Activated B cell treated with CpG ODN at 0.5 μM for 24 hours (primary cell): ENCODE data around the gene MSANTD3. TPM values are rescaled to one million over a fixed set of nuclear protein-coding genes. Genes with fewer than 3 reads are reported as not detected.
"Not testable (repeated sequence)": the region's sequence is repeated elsewhere in the genome, so short reads cannot be mapped to it uniquely, and the experiment has no call there.

Source experiments
- ATAC-seq: fragments of 200-7000 bp; cut with Tn5 transposase; one replicate; pipeline ENCODE4 v1.10.0; 2021; ENCODE audit warnings: low read depth, mild to moderate bottlenecking, moderate library complexity
- CTCF ChIA-PET: fragments of 350-600 bp; sonication (Branson Sonifier 250); formaldehyde crosslinking; loops from one replicate; lab custom pipeline; 2021; ENCODE audit warnings: antibody characterized with exemption; lab: Charles Lee
- POLR2A ChIA-PET: fragments of 350-600 bp; sonication (Branson Sonifier 250); formaldehyde crosslinking; loops from one replicate; lab custom pipeline; 2021; ENCODE audit warnings: antibody characterized with exemption; lab: Charles Lee
- DNase-seq: peaks from one replicate; pipeline ENCODE4 v3.0.0; 2022
- H3K27ac Mint-ChIP-seq: one replicate; pipeline ENCODE4 v1.8.0; 2020; ENCODE audit warnings: mixed read lengths
- H3K27me3 Mint-ChIP-seq: one replicate; pipeline ENCODE4 v1.8.0; 2021; ENCODE audit warnings: mixed read lengths
- H3K36me3 Mint-ChIP-seq: one replicate; pipeline ENCODE4 v1.8.0; 2021; ENCODE audit warnings: low read depth, mixed read lengths
- H3K4me1 Mint-ChIP-seq: one replicate; pipeline ENCODE4 v1.8.0; 2021; ENCODE audit warnings: mixed read lengths
- H3K4me3 Mint-ChIP-seq: one replicate; pipeline ENCODE4 v1.8.0; 2020; ENCODE audit warnings: mild to moderate bottlenecking, mixed read lengths
- H3K9me3 Mint-ChIP-seq: one replicate; pipeline ENCODE4 v1.8.0; 2020; ENCODE audit warnings: mixed read lengths
- intact Hi-C: fragments of 100-400 bp; cut with micrococcal nuclease; formaldehyde crosslinking; loops from one replicate; pipeline ENCODE4 v1.15.1; 2024
- total RNA-seq: library from RNA; stranded (reverse); gene quantifications from 2 replicates; pipeline ENCODE4 v1.2.3, GENCODE V29; 2022
- TF ChIP-seq, protein P1 (sequence below): fragments of 200-600 bp; IDR thresholded peaks from one replicate; pipeline ENCODE4 v1.8.0; 2022; ENCODE audit warnings: antibody characterized with exemption, mild to moderate bottlenecking

Gene MSANTD3, protein sequence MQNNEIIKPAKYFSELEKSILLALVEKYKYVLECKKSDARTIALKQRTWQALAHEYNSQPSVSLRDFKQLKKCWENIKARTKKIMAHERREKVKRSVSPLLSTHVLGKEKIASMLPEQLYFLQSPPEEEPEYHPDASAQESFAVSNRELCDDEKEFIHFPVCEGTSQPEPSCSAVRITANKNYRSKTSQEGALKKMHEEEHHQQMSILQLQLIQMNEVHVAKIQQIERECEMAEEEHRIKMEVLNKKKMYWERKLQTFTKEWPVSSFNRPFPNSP
- total RNA-seq, result 13.0 and 13.2 TPM in 2 replicates

DNA sequence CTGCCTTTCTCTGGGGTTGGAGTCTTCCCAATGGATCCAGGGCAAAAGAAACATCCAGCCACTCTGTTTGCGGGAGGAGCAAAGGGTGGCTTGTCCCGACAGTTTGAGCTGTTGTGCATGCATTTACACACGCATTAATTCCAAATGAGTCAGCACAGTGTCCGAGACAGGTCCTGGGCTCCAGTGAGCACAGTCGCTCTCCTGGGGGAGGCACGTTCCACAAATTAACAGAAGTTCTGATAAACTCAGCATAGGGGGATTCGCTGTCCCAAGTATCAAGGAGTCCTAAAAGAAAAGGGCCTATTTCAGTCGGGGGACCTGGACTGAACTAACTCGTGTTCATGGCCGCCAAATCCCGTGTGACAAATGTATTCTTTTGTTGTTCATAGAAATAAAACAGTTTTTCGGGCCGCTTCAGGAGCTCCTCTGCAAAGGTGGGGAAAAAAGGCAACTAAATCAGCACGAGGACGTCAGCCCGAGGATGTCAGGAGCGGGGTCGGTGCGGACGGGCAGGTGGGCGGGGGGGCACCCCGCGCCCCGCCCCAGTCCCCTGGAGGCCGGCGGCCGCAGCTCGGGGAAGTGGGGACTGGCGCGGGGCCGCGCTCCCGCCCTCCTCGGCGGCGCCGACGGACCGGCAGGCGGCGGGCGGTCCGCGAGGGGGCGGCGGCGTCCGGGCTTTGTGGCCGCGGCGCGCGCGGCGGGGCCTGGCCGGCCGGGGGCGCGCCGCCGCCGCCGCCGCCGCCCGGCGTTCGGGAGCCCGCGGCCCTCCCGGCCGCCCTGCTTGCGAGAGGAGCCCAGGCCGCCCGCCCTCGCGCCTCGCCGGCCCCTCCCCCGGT is at the start of gene MSANTD3:
MSANTD3 (plus strand) TSS at position 614 of the 836 bp plus-strand sequence. CDS start 14,796 bp downstream, outside the sequence.
- TF ChIP-seq, protein P1, sequence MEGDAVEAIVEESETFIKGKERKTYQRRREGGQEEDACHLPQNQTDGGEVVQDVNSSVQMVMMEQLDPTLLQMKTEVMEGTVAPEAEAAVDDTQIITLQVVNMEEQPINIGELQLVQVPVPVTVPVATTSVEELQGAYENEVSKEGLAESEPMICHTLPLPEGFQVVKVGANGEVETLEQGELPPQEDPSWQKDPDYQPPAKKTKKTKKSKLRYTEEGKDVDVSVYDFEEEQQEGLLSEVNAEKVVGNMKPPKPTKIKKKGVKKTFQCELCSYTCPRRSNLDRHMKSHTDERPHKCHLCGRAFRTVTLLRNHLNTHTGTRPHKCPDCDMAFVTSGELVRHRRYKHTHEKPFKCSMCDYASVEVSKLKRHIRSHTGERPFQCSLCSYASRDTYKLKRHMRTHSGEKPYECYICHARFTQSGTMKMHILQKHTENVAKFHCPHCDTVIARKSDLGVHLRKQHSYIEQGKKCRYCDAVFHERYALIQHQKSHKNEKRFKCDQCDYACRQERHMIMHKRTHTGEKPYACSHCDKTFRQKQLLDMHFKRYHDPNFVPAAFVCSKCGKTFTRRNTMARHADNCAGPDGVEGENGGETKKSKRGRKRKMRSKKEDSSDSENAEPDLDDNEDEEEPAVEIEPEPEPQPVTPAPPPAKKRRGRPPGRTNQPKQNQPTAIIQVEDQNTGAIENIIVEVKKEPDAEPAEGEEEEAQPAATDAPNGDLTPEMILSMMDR, result no peak
- Mint-ChIP-seq H3K27me3 (peaks cover 4% of the 10 kb centered on the region), H3K36me3 (peaks cover 4% of the 10 kb centered on the region), H3K4me3 (peak within 1 kb of the TSS; percentile 95), H3K27ac (peak within 1 kb of the TSS; percentile 91), H3K9me3 (no peaks in the 10 kb centered on the region), H3K4me1 (peaks cover 17% of the 10 kb centered on the region)
- peak; percentile 59 for DNase-seq
- intact Hi-C loops, result loop anchor here (1.0 to 10.0 kb wide), 4 partner anchors 15 to 522 kb away; partner anchors contain the start of genes STX17, TEX10 and TMEFF1
- ChIA-PET POLR2A (interaction anchor here (1.1 kb wide), 2 partner anchors 15 to 75 kb away, joined by 5 to 7 read pairs; partner anchors contain the start of gene TEX10), CTCF (no interaction called here)
- ATAC-seq, result peak; percentile 85

DNA sequence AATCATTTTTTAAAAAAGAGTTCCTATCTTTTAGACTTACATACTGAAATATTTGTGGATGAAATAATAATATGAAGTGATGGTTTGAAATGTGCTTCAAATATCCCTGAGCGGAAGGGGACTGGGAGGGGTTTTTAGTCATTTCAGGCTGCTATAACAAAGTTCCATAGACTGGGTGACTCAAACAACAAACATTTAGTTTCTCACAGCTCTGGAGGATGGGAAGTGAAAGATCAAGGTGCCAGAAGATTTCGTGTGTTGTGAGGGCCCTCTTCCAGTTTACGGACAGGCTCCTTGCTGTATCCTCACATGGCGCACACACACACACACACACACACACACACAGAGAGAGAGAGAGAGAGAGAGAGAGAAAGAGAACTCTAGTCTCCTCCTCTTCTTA is 47.1 kb upstream of the MSANTD3 start:
- TF ChIP-seq, protein P1, result no peak
- ChIA-PET POLR2A (no interaction called here), CTCF (no interaction called here)
- Mint-ChIP-seq H3K4me1 (no peaks in the 10 kb centered on the region), H3K9me3 (peaks cover 5% of the 10 kb centered on the region), H3K27ac (no peak overlapping the region), H3K4me3 (no peak overlapping the region), H3K36me3 (no peaks in the 10 kb centered on the region), H3K27me3 (no peaks in the 10 kb centered on the region)
- ATAC-seq (no peak), DNase-seq (no peak)
- intact Hi-C loops, result no loop called here

DNA sequence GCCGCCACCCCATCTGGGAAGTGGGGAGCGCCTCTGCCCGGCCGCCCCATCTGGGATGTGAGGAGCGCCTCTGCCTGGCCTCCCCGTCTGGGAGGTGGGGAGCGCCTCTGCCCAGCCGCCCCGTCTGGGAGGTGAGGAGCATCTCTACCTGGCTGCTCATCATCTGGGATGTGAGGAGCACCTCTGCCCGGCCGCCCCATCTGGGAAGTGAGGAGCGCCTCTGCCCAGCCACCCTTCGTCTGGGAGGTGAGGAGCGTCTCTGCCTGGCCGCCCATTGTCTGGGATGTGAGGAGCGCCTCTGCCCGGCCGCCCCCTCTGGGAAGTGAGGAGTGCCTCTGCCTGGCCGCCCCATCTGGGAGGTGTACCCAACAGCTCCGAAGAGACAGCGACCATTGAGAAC is 34.0 kb upstream of the MSANTD3 start:
- ATAC-seq, H3K36me3 Mint-ChIP-seq, H3K4me3 Mint-ChIP-seq, POLR2A ChIA-PET, H3K27ac Mint-ChIP-seq, intact Hi-C loops, H3K9me3 Mint-ChIP-seq, CTCF ChIA-PET, H3K27me3 Mint-ChIP-seq, H3K4me1 Mint-ChIP-seq, DNase-seq: not testable (repeated sequence)

DNA sequence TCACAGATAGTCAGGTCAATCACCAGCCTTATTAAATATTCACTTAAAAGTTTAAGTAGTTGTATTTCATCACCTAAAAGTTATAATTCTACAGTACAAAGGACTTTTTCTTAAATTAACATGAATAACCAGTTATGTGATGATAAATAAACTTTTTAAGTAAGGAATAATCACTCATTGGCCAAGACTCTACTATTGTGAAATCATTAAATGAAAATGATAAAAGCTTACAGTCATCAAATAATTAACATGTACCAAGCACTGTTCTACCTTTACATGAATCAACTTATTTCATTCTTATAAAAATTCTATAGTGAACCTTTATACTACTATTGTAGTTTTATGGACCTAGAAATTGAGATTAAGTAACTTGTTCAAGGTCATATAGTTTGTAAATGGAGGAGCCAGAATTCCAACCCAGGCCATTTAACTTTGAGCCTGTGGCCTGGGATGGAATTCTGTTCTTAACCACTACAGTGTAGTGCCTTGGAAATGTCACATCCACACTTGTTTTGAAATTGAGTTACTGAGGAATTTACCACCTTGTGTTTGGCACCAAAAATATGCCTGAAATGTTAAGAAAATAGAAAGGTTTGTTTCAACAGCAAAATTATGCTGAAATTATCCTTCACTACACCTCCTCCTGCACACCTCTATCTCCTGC is 32.8 kb upstream of the MSANTD3 start:
- ATAC-seq (no peak), DNase-seq (no peak)
- Mint-ChIP-seq H3K4me3 (no peak overlapping the region), H3K9me3 (no peaks in the 10 kb centered on the region), H3K27ac (no peak overlapping the region), H3K36me3 (peaks cover 4% of the 10 kb centered on the region), H3K27me3 (no peaks in the 10 kb centered on the region), H3K4me1 (peaks cover 2% of the 10 kb centered on the region)
- CTCF ChIA-PET, result no interaction called here
- POLR2A ChIA-PET, result no interaction called here
- intact Hi-C loops, result no loop called here
- TF ChIP-seq, protein P1, result no peak

DNA sequence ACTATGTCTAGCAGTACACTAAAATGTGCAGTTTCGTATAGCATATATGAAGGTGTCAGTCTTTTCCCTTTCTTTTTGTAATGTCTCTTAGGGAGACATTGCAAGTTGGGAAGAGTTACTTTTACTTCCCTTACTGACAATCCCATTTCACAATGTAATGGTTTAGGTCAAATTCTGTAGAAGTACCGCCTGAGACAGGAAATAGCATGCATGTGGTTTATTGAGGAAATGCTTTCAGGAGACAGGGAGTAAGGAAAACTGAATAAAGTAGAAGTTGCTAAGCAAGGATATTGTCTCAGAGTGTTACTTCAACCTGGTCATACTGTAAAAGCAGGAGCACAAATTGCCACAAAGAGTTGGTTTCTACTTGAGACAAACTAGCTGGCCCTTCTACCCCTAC is 32.1 kb upstream of the MSANTD3 start:
- Mint-ChIP-seq H3K27ac (no peak overlapping the region), H3K36me3 (peaks cover 4% of the 10 kb centered on the region), H3K27me3 (no peaks in the 10 kb centered on the region), H3K4me3 (no peak overlapping the region), H3K9me3 (no peaks in the 10 kb centered on the region), H3K4me1 (no peaks in the 10 kb centered on the region)
- ATAC-seq (no peak), DNase-seq (no peak)
- POLR2A ChIA-PET, result no interaction called here
- intact Hi-C loops, result no loop called here
- CTCF ChIA-PET, result no interaction called here
- TF ChIP-seq, protein P1, result no peak
